IMR-90 (cell line): ENCODE data around the gene NUDT12. TPM values are rescaled to one million over a fixed set of nuclear protein-coding genes. Genes with fewer than 3 reads are reported as not detected.

ENCODE experiments used
- ATAC-seq: fragments of 200-7000 bp; cut with Tn5 transposase; 2 replicates; pipeline ENCODE4 v1.9.1; 2020; ENCODE audit warnings: low read depth, mild to moderate bottlenecking, moderate library complexity
- BruUV-seq: library from RNA; stranded (reverse); fragments of 400-500 nt; replicated peaks from 2 replicates; lab custom pipeline; 2021; lab: Mats Ljungman, UMichigan
- CTCF ChIA-PET: fragments of 300-600 bp; formaldehyde crosslinking; extraction: SDS; loops from one replicate; lab custom pipeline; 2021; ENCODE audit warnings: antibody characterized with exemption; lab: Yijun Ruan, JAX
- POLR2A ChIA-PET: fragments of 300-600 bp; sonication (Branson Sonifier 250); formaldehyde crosslinking; loops from one replicate; lab custom pipeline; 2022; ENCODE audit warnings: antibody characterized with exemption; ENCODE audit not compliant: unreplicated experiment; lab: Charles Lee
- DNase-seq: peaks from one replicate; pipeline ENCODE4 v3.0.0; 2013
- H2AFZ ChIP-seq: replicated peaks from 2 replicates; pipeline ENCODE3; 2013; ENCODE audit warnings: low read length, mild to moderate bottlenecking; ENCODE audit not compliant: poor library complexity
- H2AK5ac ChIP-seq: 2 replicates; pipeline ENCODE4 v1.6.1; 2013; ENCODE audit warnings: low read depth, low read length, inconsistent platforms
- H2AK9ac ChIP-seq: replicated peaks from 2 replicates; pipeline ENCODE3; 2013; ENCODE audit warnings: mild to moderate bottlenecking, low read depth, low read length, moderate library complexity; ENCODE audit not compliant: poor library complexity
- H2BK120ac ChIP-seq: 2 replicates; pipeline ENCODE4 v1.6.1; 2013; ENCODE audit warnings: low read depth, low read length, inconsistent platforms
- H2BK15ac ChIP-seq: 3 replicates; pipeline ENCODE4 v1.6.1; 2013; ENCODE audit warnings: low read depth, low read length, inconsistent platforms
- H2BK20ac ChIP-seq: 2 replicates; pipeline ENCODE4 v1.6.1; 2013; ENCODE audit warnings: low read depth, mild to moderate bottlenecking, inconsistent platforms, low read length, moderate library complexity
- H2BK5ac ChIP-seq: 2 replicates; pipeline ENCODE4 v1.6.1; 2013; ENCODE audit warnings: mild to moderate bottlenecking, low read depth, low read length, inconsistent platforms; ENCODE audit not compliant: poor library complexity, severe bottlenecking
- H3K14ac ChIP-seq: replicated peaks from 2 replicates; pipeline ENCODE4 v1.6.1; 2013; ENCODE audit warnings: low read depth, low read length, inconsistent platforms
- H3K18ac ChIP-seq: 2 replicates; pipeline ENCODE4 v1.6.1; 2013; ENCODE audit warnings: low read depth, low read length, control low read depth
- H3K23ac ChIP-seq: 2 replicates; pipeline ENCODE4 v1.6.1; 2013; ENCODE audit warnings: low read depth, low read length, inconsistent platforms
- H3K27ac ChIP-seq: 2 replicates; pipeline ENCODE4 v1.5.1; 2013; ENCODE audit warnings: mild to moderate bottlenecking, control low read depth, low read length; ENCODE audit not compliant: insufficient read depth
- H3K27me3 ChIP-seq: 2 replicates; pipeline ENCODE4 v1.6.1; 2013; ENCODE audit warnings: low read length; ENCODE audit not compliant: control insufficient read depth, insufficient read depth
- H3K36me3 ChIP-seq: 2 replicates; pipeline ENCODE4 v1.6.1; 2013; ENCODE audit warnings: low read length, mixed read lengths; ENCODE audit not compliant: control insufficient read depth, insufficient read depth
- H3K4ac ChIP-seq: 2 replicates; pipeline ENCODE4 v1.6.1; 2013; ENCODE audit warnings: low read depth, low read length, inconsistent platforms
- H3K4me1 ChIP-seq: 2 replicates; pipeline ENCODE4 v1.6.1; 2013; ENCODE audit warnings: low read length, mixed read lengths; ENCODE audit not compliant: control insufficient read depth, insufficient read depth
- H3K4me2 ChIP-seq: 2 replicates; pipeline ENCODE4 v1.6.1; 2013; ENCODE audit warnings: low read depth, mild to moderate bottlenecking, control low read depth, low read length, moderate library complexity
- H3K4me3 ChIP-seq: 2 replicates; pipeline ENCODE4 v1.5.1; 2013; ENCODE audit warnings: low read depth, mild to moderate bottlenecking, control low read depth, low read length, moderate library complexity; ENCODE audit not compliant: insufficient read depth
- H3K56ac ChIP-seq: 2 replicates; pipeline ENCODE4 v1.6.1; 2013; ENCODE audit warnings: low read length, inconsistent platforms; ENCODE audit not compliant: insufficient read depth; ENCODE audit errors: extremely low read depth
- H3K79me1 ChIP-seq, 2 experiments: 2 replicates each; pipeline ENCODE4 v1.6.1; 2013; ENCODE audit warnings: low read length in 2 of 2, inconsistent platforms in 1 of 2, low read depth in 1 of 2
- H3K9ac ChIP-seq: 2 replicates; pipeline ENCODE4 v1.6.1; 2013; ENCODE audit warnings: low read depth, low read length, control low read depth
- H3K9me1 ChIP-seq: 2 replicates; pipeline ENCODE4 v1.6.1; 2013; ENCODE audit warnings: low read length, inconsistent platforms; ENCODE audit not compliant: insufficient read depth
- H3K9me3 ChIP-seq: 2 replicates; pipeline ENCODE4 v1.6.1; 2013; ENCODE audit warnings: low read length; ENCODE audit not compliant: control insufficient read depth, insufficient read depth
- H4K20me1 ChIP-seq: 2 replicates; pipeline ENCODE4 v1.6.1; 2013; ENCODE audit warnings: low read length, inconsistent platforms; ENCODE audit not compliant: insufficient read depth
- H4K5ac ChIP-seq: 2 replicates; pipeline ENCODE4 v1.6.1; 2013; ENCODE audit warnings: mild to moderate bottlenecking, low read depth, low read length, control low read depth
- H4K8ac ChIP-seq, 2 experiments: 2 replicates each; pipeline ENCODE4 v1.6.1; 2013; ENCODE audit warnings: low read depth in 2 of 2, low read length in 2 of 2, control low read depth in 1 of 2, inconsistent platforms in 1 of 2
- H4K91ac ChIP-seq: 2 replicates; pipeline ENCODE4 v1.6.1; 2013; ENCODE audit warnings: low read depth, low read length, inconsistent platforms; ENCODE audit not compliant: insufficient read depth
- CEBPB ChIP-seq: IDR thresholded peaks from 2 replicates; pipeline ENCODE4 v1.6.1; 2012; ENCODE audit warnings: low read depth, low read length, improper control_type of control experiment
- FOS ChIP-seq: fragments of 150-350 bp; IDR thresholded peaks from 2 replicates; pipeline ENCODE4 v1.6.1; 2016; ENCODE audit warnings: low read depth, low read length
- RFX5 ChIP-seq: IDR thresholded peaks from 2 replicates; pipeline ENCODE4 v1.8.0; 2012; ENCODE audit warnings: low read depth, mild to moderate bottlenecking, low read length, moderate library complexity
- SMC3 ChIP-seq: fragments of 150-350 bp; IDR thresholded peaks from 2 replicates; pipeline ENCODE4 v1.6.1; 2016; ENCODE audit warnings: low read depth, mild to moderate bottlenecking, antibody characterized with exemption, low read length, moderate library complexity
- WGBS, 2 experiments: methylation state at CpG; one replicate each; pipeline versions ENCODE4 v1.1.5 to v1.1.7; 2013; ENCODE audit warnings: missing lambda C conversion rate in 2 of 2; ENCODE audit not compliant: insufficient read length in 1 of 2; ENCODE audit errors: extremely low coverage in 2 of 2; 5-methylcytosine and 5-hydroxymethylcytosine counted together
- dilution Hi-C: fragments of 300-500 bp; cut with HindIII; formaldehyde crosslinking; loops from one replicate; pipeline ENCODE4 v1.14.3; 2018; ENCODE audit warnings: low sequenced_read_pairs; ENCODE audit not compliant: unreplicated experiment
- in situ Hi-C: fragments of 300-500 bp; cut with MboI; formaldehyde crosslinking; loops from 3 replicates; pipeline ENCODE4 v1.14.3; 2019; ENCODE audit warnings: low sequenced_read_pairs, inconsistent platforms, mixed read lengths
- intact Hi-C: fragments of 100-400 bp; cut with micrococcal nuclease; formaldehyde crosslinking; loops from 2 replicates; pipeline ENCODE4 v1.10.0; 2022
- polyA plus RNA-seq, 3 experiments: library from polyadenylated mRNA; depleted of rRNA; stranded (reverse); fragments of >200 nt; gene quantifications; 2 replicates each; pipeline ENCODE4 v1.2.3, GENCODE V29; 2012; ENCODE audit warnings: low replicate concordance in 1 of 3
- total RNA-seq: library from RNA; depleted of rRNA; stranded (reverse); fragments of >200 nt; gene quantifications from 2 replicates; pipeline ENCODE4 v1.2.3, GENCODE V29; 2012

Gene NUDT12
- total and polyA plus RNA-seq, 2 of the 4 experiments (the other 2 are of a cell fraction), result 3.7 to 5.9 TPM

GRCh38 chr5:103505581-103506305, 56.8 kb downstream of the NUDT12 start:
- peak; percentile 74 for ATAC-seq

More at GRCh38 chr5:103505581-103506305, 56.8 kb downstream of the NUDT12 start:
- H2BK120ac ChIP-seq, result no peak overlapping the region
- dilution Hi-C loops, result no loop called here
- no peak overlapping the region for H2BK20ac ChIP-seq
- no peaks in the 10 kb centered on the region for H3K36me3 ChIP-seq
- H3K4me2 ChIP-seq, result no peak overlapping the region
- no peak overlapping the region for H3K56ac ChIP-seq
- TF ChIP-seq CEBPB (peak; percentile 98), RFX5 (no peak), FOS (peak; percentile 87; the same call in 1 of the 2 replicates), SMC3 (no peak)
- no peak overlapping the region for H2AK9ac ChIP-seq
- no peak overlapping the region for H3K23ac ChIP-seq
- intact Hi-C loops, result no loop called here
- H4K8ac ChIP-seq, result no peak overlapping the region
- no CpG with 5 or more reads among the region's 3 CpGs for WGBS, 2 experiments
- H3K4me1 ChIP-seq, result no peaks in the 10 kb centered on the region; the same call in 1 of the 2 replicates
- BruUV-seq, result no TSS peak
- H3K27me3 ChIP-seq, result no peaks in the 10 kb centered on the region
- no peak overlapping the region for H3K9ac ChIP-seq
- no peak overlapping the region for H4K5ac ChIP-seq
- DNase-seq, result peak; percentile 79
- no peaks in the 10 kb centered on the region for H4K20me1 ChIP-seq
- ChIA-PET POLR2A (no interaction called here), CTCF (no interaction called here)
- no peak overlapping the region for H3K27ac ChIP-seq
- in situ Hi-C loops, result no loop called here
- H2AFZ ChIP-seq, result no peak overlapping the region
- no peak overlapping the region for H3K18ac ChIP-seq
- no peak overlapping the region for H3K14ac ChIP-seq
- H2BK15ac ChIP-seq, result no peak overlapping the region; the same call in 2 of the 3 replicates
- no peak overlapping the region for H4K91ac ChIP-seq
- no peaks in the 10 kb centered on the region for H3K79me1 ChIP-seq
- no peak overlapping the region for H3K4ac ChIP-seq
- no peak overlapping the region for H2AK5ac ChIP-seq
- no peaks in the 10 kb centered on the region for H3K9me1 ChIP-seq
- no peaks in the 10 kb centered on the region for H3K9me3 ChIP-seq
- H2BK5ac ChIP-seq, result no peak overlapping the region
- no peak overlapping the region for H3K4me3 ChIP-seq
